ENCODE results near the gene RPAP3.
A peak's percentile ranks its signal among the peaks of the same experiment; 100 is the strongest.

RPAP3 gene

GRCh38 chr12:47705566-47706425, at the start of gene RPAP3:
Gene RPAP3 (minus strand): TSS chr12:47706030. CDS start chr12:47702840, 3,190 bp downstream.
- Histone ChIP-seq H3K4me1 (no peaks in the 10 kb centered on the region), H3K27me3 (ENCODE audit: control insufficient read depth, insufficient read depth, low read length) (no peaks in the 10 kb centered on the region), H2AFZ (peak within 1 kb of the TSS; percentile 97), H3K9me3 (ENCODE audit: control insufficient read depth, low read length) (no peaks in the 10 kb centered on the region), H3K36me3 (ENCODE audit: control insufficient read depth, insufficient read depth, low read length) (no peaks in the 10 kb centered on the region), H3K4me2 (ENCODE audit: low read length) (peak within 1 kb of the TSS; percentile 84), H3K4me3 (ENCODE audit: low read depth, low read length) (peak within 1 kb of the TSS; percentile 97), H3K27ac (peak within 1 kb of the TSS; percentile 78), H3K9ac (peak within 1 kb of the TSS; percentile 21), H3K79me2 (peaks cover 11% of the 10 kb centered on the region)
- TF ChIP-seq CTCF (IDR thresholded peaks at IDR 0.05), result peak; percentile 57

- no peak overlapping the region for H3K4me3 ChIP-seq (ENCODE audit: low read depth, low read length)
- H3K9me3 ChIP-seq (ENCODE audit: control insufficient read depth, low read length), result no peaks in the 10 kb centered on the region
- no peak for TF ChIP-seq CTCF (IDR thresholded peaks at IDR 0.05)
- H3K79me2 ChIP-seq, result peaks cover 36% of the 10 kb centered on the region
- H3K4me1 ChIP-seq, result peaks cover 59% of the 10 kb centered on the region
- peak overlapping the region; percentile 94 for H3K27ac ChIP-seq
- H3K36me3 ChIP-seq (ENCODE audit: control insufficient read depth, insufficient read depth, low read length), result no peaks in the 10 kb centered on the region
- H2AFZ ChIP-seq, result no peak overlapping the region
- no peak overlapping the region for H3K4me2 ChIP-seq (ENCODE audit: low read length)
- no peak overlapping the region for H3K9ac ChIP-seq
- H3K27me3 ChIP-seq (ENCODE audit: control insufficient read depth, insufficient read depth, low read length), result no peaks in the 10 kb centered on the region
These were observed 49.1 kb upstream of the RPAP3 start for GRCh38 chr12:47754881-47755280.

GRCh38 chr12:47754126-47754525, 48.3 kb upstream of the RPAP3 start:
- no peaks in the 10 kb centered on the region for H3K9me3 ChIP-seq (ENCODE audit: control insufficient read depth, low read length)
- H2AFZ ChIP-seq, result peak overlapping the region; percentile 35
- H3K4me2 ChIP-seq (ENCODE audit: low read length), result peak overlapping the region; percentile 10
- no peak for TF ChIP-seq CTCF (IDR thresholded peaks at IDR 0.05)
- no peaks in the 10 kb centered on the region for H3K27me3 ChIP-seq (ENCODE audit: control insufficient read depth, insufficient read depth, low read length)
- no peak overlapping the region for H3K9ac ChIP-seq
- H3K4me1 ChIP-seq, result peaks cover 62% of the 10 kb centered on the region
- H3K79me2 ChIP-seq, result peaks cover 36% of the 10 kb centered on the region
- H3K27ac ChIP-seq, result peak overlapping the region; percentile 94
- no peak overlapping the region for H3K4me3 ChIP-seq (ENCODE audit: low read depth, low read length)
- H3K36me3 ChIP-seq (ENCODE audit: control insufficient read depth, insufficient read depth, low read length), result no peaks in the 10 kb centered on the region

- Histone ChIP-seq H3K79me2 (peaks cover 34% of the 10 kb centered on the region), H3K4me2 (ENCODE audit: low read length) (peak overlapping the region; percentile 23), H3K4me3 (ENCODE audit: low read depth, low read length) (no peak overlapping the region), H2AFZ (no peak overlapping the region), H3K4me1 (peaks cover 62% of the 10 kb centered on the region), H3K9ac (no peak overlapping the region), H3K9me3 (ENCODE audit: control insufficient read depth, low read length) (no peaks in the 10 kb centered on the region), H3K27ac (peak overlapping the region; percentile 94), H3K36me3 (ENCODE audit: control insufficient read depth, insufficient read depth, low read length) (no peaks in the 10 kb centered on the region), H3K27me3 (ENCODE audit: control insufficient read depth, insufficient read depth, low read length) (no peaks in the 10 kb centered on the region)
- no peak for TF ChIP-seq CTCF (IDR thresholded peaks at IDR 0.05)
These were observed 47.5 kb upstream of the RPAP3 start for GRCh38 chr12:47753021-47754001.
